ENCODE data around the gene C16orf46.

DNA sequence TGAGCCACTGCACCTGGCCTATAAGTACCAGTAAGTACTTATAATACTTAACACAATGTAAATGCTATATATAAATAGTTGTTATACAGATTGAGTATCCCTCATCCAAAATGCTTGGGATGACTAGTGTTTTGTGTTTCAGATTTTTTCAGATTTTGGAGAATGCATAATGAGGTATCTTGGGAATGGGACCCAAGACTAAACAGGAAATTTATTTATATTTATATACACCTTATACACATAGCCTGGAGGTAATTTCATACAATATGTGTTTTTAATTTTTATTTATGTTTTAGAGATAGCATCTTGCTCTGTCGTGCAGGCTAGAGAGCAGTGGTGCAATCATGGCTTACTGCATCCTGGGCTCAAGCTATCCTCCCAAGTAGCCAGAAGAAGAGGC lies 28.9 kb upstream of the C16orf46 start:
- TF ChIP-seq EZH2 (IDR thresholded peaks at IDR 0.05) (no peak), POLR2AphosphoS5 (IDR thresholded peaks at IDR 0.05; ENCODE audit: borderline replicate concordance, low read depth, low read length) (no peak)
